GM18519 (cell line): ENCODE results near the gene CACNG4.

Experiments used
- ATAC-seq: cut with Tn5 transposase; IDR thresholded peaks from one replicate; pipeline ENCODE4 v1.9.1; 2021; ENCODE audit warnings: mild to moderate bottlenecking, moderate library complexity; ENCODE audit not compliant: unreplicated experiment, low FRiP score

CACNG4 gene

DNA sequence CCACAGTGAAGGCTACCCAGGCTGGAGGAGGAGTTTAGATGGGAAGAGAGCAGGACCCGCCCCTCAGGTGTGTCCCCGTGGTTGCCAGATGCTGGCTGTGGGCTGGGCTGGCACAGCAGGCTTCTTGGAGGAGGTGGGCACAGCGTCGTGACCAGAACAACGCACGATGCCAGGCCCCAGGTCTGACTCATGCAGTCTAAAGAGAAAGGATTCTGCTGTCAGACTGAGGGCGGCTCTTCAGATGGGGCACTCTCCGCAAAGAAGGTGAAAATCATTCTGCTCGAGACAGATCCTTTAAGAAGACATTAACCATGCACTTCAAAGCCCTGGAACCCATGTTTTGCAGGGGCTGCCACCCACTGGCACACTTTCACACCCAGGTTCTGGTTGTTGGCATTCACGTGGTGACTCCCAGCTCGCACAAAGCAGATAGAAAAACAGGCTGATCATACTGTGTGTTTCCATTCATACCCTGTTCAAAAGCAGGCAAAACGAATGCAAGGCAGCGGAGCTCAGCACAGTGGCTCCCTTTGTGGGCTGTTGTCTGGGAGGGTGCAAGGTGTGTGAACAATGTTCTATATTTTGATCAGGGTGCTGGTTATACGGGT is 19.0 kb downstream of the CACNG4 start:
- no peak for ATAC-seq

DNA sequence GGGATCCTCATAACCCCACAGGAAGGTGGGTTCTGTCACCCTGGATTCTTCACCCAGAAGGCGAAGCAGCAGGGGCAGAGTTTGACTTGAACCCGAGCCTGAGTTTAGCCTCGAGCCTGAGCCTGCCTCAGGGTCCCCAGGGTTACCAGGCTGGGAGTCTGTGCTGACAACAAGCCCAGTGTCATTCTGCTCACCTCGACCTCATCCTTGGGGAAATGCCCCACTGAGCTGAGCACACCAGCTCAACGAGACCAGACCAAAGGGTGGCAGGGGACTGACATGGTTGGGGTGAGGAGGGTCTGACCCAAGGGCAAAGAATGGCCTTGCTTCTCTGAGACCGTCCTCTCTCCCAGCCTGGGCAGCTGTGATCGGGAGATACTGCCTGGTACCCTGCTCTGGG is 20.2 kb downstream of the CACNG4 start:
- no peak for ATAC-seq

DNA sequence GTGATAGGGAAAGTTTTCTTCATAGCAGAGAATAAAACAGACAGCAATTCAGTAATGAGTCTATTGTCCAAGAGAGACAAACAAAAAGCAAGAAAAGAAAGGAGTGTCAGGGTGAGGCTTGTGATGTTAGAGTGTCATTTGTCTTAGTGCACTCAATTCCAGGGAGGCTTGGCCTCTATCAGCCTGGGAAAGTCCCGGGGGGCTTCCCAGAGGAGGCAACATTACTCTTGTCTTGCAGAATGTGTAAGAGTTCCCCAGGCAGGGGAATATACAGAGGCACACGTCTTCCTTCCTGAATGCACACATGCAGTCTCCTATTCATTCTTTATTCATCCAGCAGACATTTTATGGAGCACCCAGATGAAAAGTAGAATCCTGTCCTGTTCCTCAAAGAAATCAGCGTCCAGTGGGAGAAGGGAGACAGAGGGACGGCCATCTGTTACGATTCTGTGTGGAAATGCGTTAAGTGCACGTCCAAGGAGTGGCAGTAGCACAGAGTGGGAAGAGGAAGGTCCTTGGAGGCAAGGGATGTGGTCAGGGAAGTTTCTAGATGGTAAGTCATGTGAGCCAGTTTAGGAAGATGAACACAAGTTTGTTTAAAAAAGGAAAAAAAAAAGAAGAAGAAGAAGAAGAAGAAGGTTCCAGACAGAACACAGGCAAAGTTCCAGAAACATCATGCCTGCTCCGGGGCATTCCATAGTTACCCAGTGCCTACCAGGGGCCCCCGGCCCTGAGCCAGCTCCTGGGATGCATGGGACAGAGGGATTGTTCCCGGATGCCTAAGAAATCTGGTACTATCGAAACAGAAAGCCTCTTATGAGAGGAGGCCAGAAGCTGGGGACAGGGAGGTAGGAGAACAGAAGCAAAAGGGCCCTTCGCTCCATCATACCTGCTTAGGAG is 21.1 kb downstream of the CACNG4 start:
- no peak for ATAC-seq

DNA sequence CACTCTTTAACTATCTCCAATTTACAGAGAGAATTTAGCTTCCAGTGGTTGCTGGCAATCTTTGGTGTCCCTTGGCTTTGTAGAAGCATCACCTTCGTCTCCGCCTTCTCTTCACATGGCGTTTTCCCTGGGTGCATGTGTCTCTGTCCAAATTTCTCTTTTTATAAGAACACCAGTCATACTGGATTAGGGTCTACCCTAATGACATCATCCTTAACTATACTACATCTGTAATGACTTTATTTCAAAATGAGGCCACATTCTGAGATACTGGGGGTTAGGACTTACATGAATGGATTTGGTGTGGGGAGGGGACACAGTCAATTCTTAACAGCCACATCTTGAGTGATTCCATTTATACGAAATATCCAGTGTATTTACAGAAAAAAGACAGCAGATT is 22.2 kb downstream of the CACNG4 start:
- no peak for ATAC-seq

DNA sequence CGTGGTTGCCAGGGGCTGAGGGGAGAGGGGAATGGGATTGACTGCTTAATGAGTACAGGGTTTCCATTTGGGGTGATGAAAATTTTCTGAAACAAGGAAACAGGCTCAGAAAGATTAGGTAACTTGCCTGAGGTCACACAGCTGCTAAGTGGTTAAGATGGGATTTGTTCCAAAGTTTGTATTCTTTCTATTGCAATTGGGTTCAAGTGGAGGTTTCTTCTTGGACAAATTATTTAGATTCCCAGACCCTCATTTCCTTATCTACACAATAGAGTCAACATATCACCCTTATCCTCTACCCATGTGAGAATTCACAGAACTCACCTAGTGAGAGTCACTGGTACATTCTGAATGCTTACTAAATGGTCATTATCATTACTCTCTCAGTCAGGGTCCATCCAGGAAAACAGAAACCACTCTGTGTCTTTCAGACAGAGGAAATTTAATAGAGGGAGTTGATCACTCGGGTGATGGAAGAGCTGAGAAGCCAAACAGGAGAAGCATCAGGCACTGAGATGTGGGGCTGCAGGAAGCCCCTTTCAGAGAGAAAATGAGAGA is 22.6 kb downstream of the CACNG4 start:
- no peak for ATAC-seq

DNA sequence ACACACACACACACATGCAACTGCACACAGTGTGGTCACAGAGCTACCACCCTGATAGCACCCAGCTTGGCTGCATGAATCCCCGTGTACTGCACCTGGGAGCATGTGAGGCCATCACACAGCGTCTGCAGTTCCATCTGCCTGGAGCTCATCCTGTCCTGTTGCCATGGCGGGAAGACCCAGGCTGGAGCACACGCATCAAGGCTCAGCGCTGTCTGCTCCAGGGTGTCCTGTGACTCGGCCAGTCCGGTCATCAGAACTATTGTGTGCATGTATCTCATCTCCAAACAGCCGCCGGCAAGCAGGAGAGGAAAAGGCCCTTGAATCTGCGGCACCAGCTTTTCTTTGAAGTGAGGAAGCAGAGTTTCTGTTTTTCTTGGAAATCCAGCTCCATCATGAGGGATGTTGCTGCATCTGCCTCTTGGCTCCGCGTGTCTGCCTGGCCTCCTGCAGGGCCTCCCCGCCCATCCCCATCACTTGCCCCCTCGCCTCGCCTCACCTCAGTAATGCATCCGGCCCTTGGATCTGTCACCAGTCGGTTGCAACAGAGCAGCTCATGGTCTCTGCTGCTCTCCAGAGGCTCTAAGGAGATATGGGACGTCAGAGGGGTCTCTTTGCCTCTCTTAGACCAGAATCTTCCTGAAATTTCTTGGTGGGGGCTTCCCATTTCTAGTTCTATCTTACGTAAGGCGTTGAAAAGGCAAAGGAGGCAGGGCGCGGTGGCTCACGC is 23.7 kb downstream of the CACNG4 start:
- ATAC-seq, result no peak

DNA sequence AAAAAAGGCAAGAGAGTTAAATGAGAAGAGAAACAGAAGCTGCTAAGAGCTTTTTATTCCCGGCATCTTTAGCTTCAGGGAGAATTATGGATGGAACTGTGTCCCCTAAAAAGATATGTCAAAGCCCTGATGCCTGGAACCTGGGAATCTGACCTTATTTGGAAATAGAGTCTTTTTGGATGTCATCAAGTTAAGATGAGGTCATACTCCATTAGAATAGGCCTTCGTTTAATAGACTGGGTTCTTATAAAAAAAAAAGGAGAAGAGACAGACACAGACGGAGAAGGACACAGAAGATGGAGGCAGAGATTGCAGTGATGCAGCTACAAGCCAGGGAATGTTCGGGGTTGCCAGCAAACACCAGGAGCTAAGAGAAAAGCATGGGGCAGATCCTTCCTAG is 24.6 kb downstream of the CACNG4 start:
- ATAC-seq, result no peak

DNA sequence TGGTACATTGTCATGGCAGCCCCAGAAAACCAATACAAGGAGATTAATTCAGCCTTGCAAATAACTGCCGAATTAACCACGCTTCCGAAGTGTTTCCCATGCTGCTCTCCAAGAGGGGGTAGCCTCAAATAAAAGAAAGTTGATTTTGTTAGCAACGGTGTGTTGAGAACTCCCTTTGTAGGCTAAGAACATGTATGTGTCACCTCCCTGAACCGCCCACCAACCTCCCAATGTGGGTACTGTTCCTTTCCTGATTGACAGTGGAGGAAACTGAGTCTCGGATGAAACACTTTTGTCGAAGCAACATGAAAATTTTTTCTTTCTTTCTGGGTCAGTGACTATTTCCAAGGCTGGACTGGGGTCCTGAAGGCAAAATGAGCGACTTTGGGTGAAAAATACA is 25.1 kb downstream of the CACNG4 start:
- no peak for ATAC-seq

DNA sequence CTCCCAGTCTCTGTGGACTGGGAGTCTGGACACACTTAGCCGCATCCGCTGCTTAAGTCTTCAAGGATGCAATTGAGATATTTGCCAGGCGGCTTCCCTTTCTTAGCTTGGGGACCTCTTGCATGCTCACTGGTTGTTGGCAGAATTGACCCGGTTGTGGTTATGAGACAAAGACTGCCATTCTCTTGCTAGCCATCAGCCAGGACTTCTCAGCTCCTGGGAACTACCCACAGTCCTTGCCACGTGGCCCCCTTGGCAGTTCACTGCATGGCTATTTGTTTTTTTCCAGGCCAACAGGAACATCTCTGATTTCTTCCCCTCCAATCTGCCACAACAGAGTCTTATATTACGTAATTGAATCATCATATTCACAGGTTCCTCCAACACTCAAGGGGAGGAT is 25.5 kb downstream of the CACNG4 start:
- ATAC-seq, result no peak

DNA sequence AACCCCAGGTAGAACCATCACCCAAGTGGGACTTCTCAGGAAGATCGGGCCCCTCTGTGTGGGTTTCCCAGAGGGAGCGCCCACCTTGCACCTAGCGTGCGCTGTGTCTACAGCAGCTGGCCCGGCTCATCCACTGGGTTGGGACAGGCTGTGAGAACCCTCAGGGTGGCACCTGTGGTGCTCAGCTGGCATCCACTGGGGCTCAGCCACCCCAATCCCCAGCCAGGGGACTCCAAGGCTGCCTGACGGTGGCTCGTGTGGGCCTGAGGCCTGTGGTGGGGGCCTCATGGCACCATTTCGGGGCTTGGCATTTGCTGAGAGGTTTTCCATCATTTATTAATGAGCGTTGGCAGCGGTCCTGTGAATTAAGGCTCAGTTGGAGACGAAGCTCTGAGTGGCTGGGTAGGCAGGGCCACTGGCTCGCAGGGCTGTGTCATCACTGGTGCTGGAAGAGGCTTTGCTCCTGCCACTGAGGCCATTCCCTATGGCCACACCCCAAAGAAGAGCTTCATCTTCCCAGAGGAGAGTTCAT is 28.5 kb downstream of the CACNG4 start:
- no peak for ATAC-seq

DNA sequence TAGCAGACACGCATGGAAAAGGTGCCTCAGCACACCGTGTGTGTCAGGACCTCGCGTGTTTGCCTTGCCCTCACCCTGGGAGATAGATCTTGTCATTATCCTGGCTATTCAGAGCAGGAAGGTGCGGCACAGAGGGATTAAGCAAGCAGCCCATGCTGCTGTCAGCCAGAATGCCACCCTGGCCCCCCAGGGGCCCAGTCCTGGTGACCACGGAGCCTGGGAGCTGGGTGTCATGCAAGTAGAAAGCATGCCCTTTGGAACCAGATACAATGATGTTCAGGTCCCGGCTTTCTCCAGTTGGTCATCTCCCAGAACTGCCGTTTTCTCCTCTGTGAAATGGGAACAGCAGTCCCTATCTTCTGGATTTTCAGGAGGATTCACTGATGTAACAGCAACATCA is 29.9 kb downstream of the CACNG4 start:
- no peak for ATAC-seq

DNA sequence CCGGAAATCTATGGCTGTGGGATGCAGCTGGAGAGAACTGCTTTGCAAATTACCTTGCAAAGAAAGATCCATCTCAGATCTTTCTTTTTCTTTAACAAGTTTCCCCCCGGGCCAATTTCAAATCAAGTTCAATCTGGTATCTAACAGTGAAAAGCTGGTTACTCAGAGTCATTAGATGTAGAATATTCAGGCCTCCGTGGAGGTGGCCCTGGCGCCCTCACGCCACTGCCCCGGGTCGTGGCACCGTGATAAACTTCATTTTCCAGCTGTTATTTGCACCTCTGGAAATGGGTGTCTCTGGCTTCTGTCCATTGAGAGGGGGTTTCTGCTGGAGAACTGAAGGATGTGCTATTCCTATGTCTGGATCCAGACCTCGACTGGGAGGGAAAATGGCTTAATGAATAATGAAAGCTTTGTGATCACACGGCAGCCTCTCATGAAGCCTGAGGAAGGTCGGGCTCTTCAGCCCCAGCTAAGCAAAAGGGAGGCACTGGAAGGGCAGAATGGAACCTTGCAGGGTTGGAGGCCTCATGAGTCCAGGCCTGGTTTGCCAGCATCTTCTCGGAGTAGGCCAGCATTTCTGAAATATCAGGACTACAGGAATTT is 30.5 kb downstream of the CACNG4 start:
- ATAC-seq, result no peak

DNA sequence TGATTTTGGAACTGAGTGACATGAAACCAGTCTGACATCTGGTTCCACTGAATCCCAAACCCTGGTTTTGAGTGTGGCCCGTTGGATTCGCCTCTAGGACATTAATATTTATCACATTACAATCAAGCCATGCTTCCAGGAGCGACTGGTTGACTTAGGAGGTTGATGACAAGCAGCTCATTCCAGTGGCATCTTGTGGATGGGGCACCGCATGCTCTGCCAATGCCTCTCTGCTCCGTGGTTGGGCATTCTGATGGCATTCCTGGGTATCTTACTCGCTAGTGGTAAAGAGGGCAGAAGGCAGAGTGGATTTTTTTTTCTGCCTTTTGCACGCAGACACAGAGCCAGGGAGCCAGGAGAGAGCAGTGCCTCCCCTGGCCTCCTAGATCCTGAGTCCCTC is 31.4 kb downstream of the CACNG4 start:
- no peak for ATAC-seq

DNA sequence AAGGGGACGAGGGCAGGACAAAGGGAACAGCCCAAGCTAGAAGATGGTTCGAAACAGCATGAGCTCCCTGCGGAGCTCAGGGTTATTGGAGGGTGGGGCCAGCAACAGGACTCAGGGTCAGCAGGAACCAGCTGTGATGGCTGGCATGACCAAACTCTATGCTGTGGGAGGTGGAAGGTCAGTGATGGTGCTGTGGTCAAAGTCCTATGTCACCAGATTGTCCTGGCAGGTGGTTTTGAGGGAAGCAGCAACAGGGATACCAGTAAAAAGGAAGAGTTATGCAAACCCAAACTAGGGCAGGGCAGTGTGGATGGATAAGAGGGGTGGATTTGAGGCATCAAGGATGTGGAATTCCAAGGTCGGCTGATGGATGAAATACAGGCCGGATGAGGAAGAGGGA is 32.4 kb downstream of the CACNG4 start:
- no peak for ATAC-seq

DNA sequence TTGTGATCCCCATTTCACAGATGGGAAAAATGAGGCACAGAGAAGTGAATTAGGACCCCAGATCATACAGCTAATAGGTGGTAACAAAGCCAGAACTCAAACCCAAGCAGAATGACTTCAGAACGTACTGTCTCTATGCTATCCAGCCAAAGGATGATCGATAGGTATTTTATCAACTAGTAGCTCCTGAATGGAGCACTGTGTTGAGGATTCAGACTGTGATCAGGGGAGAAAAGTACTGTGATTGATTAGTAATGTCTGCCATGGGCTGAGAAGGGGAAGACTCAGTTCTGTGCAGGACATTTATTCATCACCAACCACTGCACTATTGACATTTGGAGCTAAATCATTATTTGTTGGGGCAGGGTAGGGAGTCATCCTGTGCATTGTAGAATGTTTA is 38.7 kb downstream of the CACNG4 start:
- ATAC-seq, result no peak

DNA sequence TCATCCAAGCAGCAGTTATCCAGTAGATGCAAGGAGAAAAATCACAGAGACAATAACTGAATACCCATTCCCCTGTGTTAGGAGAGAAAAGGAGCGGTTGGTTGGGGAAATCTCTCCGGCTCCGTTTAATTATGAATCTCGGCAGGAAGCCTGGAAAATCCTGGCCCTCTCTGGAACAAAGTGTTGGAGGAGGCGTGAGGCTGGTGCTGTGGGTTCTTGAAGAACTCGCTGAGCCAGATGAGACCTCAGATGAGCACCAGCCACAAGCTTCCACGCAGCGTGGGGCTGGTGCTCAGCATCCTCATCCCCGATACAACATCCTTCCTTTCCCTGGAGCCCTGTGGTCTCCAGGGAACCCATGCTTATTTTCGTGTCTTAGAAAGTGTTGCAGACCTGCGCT is 39.7 kb downstream of the CACNG4 start:
- no peak for ATAC-seq

DNA sequence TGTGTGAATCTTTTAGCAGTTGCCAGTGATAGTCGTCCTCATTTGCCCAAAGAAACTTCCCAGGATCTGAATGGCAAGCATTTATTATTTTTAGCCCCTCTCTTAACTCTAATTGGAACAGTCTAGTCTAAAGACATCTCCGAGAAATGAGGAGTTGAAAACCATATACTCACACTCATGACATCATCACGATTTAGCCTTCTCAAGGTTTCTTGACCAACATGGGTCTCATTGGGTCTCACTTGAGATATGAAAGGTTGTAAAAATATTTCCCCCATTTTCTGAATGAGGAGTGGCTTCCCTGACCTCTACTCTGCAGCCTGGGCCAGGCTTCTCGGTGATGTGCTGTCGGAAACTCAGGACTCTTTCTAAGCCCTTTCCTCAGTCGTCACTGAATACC is 42.8 kb downstream of the CACNG4 start:
- ATAC-seq, result no peak

DNA sequence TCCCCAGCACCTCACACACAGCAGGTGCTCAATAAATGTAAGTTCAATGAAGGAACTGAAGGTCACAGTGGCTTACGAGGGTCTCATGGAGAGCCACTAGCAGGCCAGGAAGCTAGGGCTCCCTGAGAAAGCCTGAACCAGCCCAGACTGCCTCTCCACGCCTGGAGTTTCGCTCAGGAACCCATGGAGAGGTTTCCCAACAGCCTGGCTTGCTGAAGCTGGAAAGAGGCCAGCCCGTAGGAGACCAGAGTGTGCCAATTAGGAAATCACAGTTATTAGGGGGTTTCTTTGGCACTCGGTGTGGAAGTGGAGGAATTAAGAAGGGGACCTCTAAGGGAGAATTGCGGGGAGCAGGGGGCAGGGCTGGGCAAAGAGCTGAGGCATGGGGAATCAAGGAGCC is 43.6 kb downstream of the CACNG4 start:
- ATAC-seq, result no peak

DNA sequence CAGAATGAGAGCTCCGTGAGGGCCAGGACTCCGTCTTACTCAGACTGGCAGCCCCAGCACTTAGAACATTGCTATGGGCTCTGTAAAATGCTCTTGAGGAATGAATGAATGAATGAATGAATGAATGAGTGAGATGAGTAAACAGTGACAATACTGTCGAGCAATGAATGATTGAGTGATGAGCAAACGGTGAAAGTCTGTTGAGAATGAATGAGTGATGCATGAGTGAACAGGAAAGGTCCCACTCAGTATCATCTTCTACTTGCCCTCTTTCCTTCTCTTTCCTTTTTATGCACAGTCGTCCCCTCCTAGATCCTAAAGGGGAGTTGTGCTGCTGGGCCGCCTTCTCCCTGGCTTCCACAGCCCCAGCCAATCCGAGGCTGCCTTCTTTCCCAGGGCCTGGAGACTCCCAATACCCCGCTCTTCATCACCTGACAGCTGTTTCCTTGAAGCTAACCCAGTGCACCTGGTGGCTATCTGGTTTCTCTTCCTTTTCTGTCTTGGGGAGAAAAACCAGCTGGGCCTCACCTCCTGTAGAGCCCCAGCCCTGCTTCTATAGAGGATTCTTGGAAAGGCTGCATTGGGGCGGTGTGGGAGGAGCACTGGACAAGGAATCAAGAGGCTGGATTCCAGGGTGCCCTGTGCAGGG is 47.1 kb downstream of the CACNG4 start:
- no peak for ATAC-seq

DNA sequence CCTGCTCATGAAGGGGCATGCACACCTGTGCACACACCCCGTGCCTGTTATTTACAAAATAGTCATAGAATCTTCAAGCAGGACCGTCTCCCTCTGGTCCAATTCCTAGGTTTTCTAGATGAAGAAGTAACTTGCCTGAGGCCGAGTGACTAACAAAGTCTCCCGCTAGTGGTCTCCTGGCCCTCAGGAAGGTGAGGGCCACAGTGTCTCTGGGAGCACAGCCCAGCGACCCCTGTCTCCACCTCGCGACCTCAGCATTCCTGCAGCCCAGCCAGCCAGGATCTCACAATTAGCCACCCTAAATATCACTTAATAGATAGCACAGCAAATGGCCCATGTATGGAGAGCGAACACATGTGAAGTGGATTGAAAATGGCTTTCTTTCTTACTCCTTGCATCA is 49.4 kb downstream of the CACNG4 start:
- ATAC-seq, result no peak
